ENCODE data around the gene SEC61B. TPM values are rescaled to one million over a fixed set of nuclear protein-coding genes. Genes with fewer than 3 reads are reported as not detected.
A peak's percentile ranks its signal among the peaks of the same experiment; 100 is the strongest.

The SEC61B gene
- total and polyA plus RNA-seq, 2 experiments from 2014 or later = 133 to 602 TPM

GRCh38 chr9:99241106-99241505 is 19.0 kb downstream of the SEC61B start:
- Histone ChIP-seq H3K27ac (ENCODE audit: low read depth) (no peak overlapping the region), H3F3A (replicated peaks; ENCODE audit: low read depth) (no peaks in the 10 kb centered on the region), H3K4me2 (no peak overlapping the region), H3K27me3 (ENCODE audit: insufficient read depth) (no peaks in the 10 kb centered on the region), H3K4me3 (no peak overlapping the region), H3K36me3 (ENCODE audit: insufficient read depth) (no peaks in the 10 kb centered on the region), H3K79me2 (replicated peaks; ENCODE audit: insufficient read depth) (no peaks in the 10 kb centered on the region), H3K4me1 (ENCODE audit: insufficient read depth) (no peaks in the 10 kb centered on the region), H2AFZ (no peak overlapping the region), H4K20me1 (replicated peaks; ENCODE audit: insufficient read depth) (no peaks in the 10 kb centered on the region), H3K9me2 (ENCODE audit: insufficient read depth) (no peaks in the 10 kb centered on the region)
- H3K9me3 Mint-ChIP-seq = peaks cover 2% of the 10 kb centered on the region; the same call in 1 of the 3 replicates
- H3K27me3 Mint-ChIP-seq (ENCODE audit: insufficient read depth, low read depth, poor library complexity) = peaks cover 3% of the 10 kb centered on the region
- no peaks in the 10 kb centered on the region for H3K4me1 Mint-ChIP-seq
- DNase-seq (ENCODE audit: low spot score) = peak; percentile 37
- ATAC-seq = no peak
- no peak overlapping the region for H3K27ac Mint-ChIP-seq
- H3K4me3 Mint-ChIP-seq = no peak overlapping the region
- TF ChIP-seq CTCF (conservative IDR thresholded peaks at IDR 0.05; ENCODE audit: low read depth in 2 of 2) = peak; percentile 26 to 32
- TF ChIP-seq EZH2phosphoT487 (IDR thresholded peaks at IDR 0.05; ENCODE audit: unreplicated experiment) = no peak
- H3K36me3 Mint-ChIP-seq (ENCODE audit: low read depth) = peaks cover 2% of the 10 kb centered on the region; the same call in 2 of the 3 replicates

GRCh38 chr9:99244344-99245260 is 22.5 kb downstream of the SEC61B start:
- no peaks in the 10 kb centered on the region for H3K9me2 ChIP-seq (ENCODE audit: insufficient read depth)
- no peak for TF ChIP-seq REST (IDR thresholded peaks at IDR 0.05; ENCODE audit: unreplicated experiment)
- TF ChIP-seq EZH2 (IDR thresholded peaks at IDR 0.05; ENCODE audit: low read depth, unreplicated experiment) = no peak
- no peak for TF ChIP-seq ZNF331 (CRISPR knock-in tag; IDR thresholded peaks at IDR 0.05; ENCODE audit: low read depth)
- TF ChIP-seq JUNB (IDR thresholded peaks at IDR 0.05; ENCODE audit: unreplicated experiment) = no peak
- TF ChIP-seq EZH2phosphoT487 (IDR thresholded peaks at IDR 0.05; ENCODE audit: unreplicated experiment) = no peak
- TF ChIP-seq ZNF462 (CRISPR knock-in tag; IDR thresholded peaks at IDR 0.05) = no peak

More at GRCh38 chr9:99244344-99245260, 22.5 kb downstream of the SEC61B start:
- H3K4me1 Mint-ChIP-seq = no peaks in the 10 kb centered on the region
- H3K27ac Mint-ChIP-seq = no peak overlapping the region
- peaks cover 2% of the 10 kb centered on the region; the same call in 1 of the 3 replicates for H3K9me3 Mint-ChIP-seq
- no peaks in the 10 kb centered on the region for H3K27me3 ChIP-seq (ENCODE audit: insufficient read depth)
- H3K36me3 Mint-ChIP-seq (ENCODE audit: low read depth) = no peaks in the 10 kb centered on the region; the same call in 2 of the 3 replicates
- DNase-seq (ENCODE audit: low spot score) (no peak), ATAC-seq (no peak)
- no peak overlapping the region for H2AFZ ChIP-seq
- no peak overlapping the region for H3K4me3 Mint-ChIP-seq
- H3F3A ChIP-seq (replicated peaks; ENCODE audit: low read depth) = no peaks in the 10 kb centered on the region
- no peaks in the 10 kb centered on the region for H3K79me2 ChIP-seq (replicated peaks; ENCODE audit: insufficient read depth)
- H3K4me3 ChIP-seq = no peak overlapping the region
- no peak overlapping the region for H3K27ac ChIP-seq (ENCODE audit: low read depth)
- no peak overlapping the region for H3K4me2 ChIP-seq
- H4K20me1 ChIP-seq (replicated peaks; ENCODE audit: insufficient read depth) = no peaks in the 10 kb centered on the region
- H3K4me1 ChIP-seq (ENCODE audit: insufficient read depth) = no peaks in the 10 kb centered on the region
- H3K36me3 ChIP-seq (ENCODE audit: insufficient read depth) = no peaks in the 10 kb centered on the region
- H3K27me3 Mint-ChIP-seq (ENCODE audit: insufficient read depth, low read depth, poor library complexity) = peaks cover 3% of the 10 kb centered on the region
